HG03139 (cell line): ENCODE results near the gene ATP10D.
"Not testable (repeated sequence)": the region's sequence is repeated elsewhere in the genome, so short reads cannot be mapped to it uniquely, and the experiment has no call there.

Experiments
- ATAC-seq: cut with Tn5 transposase; IDR thresholded peaks from one replicate; pipeline ENCODE4 v1.9.1; 2021; ENCODE audit not compliant: unreplicated experiment

The ATP10D gene

DNA sequence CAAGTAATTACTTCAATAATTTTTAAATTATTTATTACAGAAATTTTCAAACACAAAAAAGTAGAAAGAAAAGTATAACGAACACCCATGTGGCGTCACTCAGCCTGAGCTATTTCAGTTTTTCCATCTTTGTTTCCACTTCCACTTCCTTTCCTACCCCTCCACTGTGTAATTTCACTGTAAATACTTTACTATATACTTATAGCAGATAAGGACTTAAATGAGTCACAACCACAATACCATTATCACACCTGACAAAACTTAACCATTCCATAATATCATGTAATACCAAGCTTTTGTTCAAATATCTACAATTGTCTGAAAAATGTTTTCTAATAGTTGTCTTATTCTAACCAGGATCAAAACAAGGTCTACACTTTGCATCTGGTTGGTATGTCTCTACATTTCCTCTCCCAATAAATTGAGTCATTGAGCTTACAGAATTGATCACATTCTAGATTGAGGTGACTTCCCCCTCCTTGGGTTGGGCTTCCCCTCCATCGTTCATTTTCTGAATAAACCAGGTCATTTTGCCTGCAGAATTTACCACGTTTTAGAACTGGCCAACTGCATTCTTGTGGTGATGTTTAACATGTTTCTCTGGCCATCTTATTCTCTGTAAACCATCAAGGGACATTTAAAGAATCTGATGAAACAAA, 48.7 kb downstream of the ATP10D start:
- ATAC-seq: no peak

DNA sequence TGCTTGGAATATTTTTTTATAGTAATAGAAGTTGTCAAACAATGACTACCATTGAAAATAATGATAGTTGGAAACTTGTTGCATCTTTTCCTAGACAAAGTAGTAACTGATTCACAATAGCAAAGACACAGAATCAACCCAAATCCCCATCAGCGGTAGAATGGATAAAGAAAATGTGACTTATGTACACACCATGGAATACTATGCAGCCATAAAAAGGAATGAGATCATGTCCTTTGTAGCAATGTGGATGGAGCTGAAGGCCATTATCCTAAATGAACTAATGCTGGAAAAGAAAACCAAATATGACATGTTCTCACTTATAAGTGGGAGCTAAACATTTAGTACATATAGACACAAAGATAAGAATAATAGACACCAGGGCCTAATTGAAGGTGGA, 49.7 kb downstream of the ATP10D start:
- no peak for ATAC-seq

GRCh38 chr4:47535567-47536147, 50.6 kb downstream of the ATP10D start:
- ATAC-seq: no peak

GRCh38 chr4:47536966-47537365, 51.9 kb downstream of the ATP10D start:
- no peak for ATAC-seq

DNA sequence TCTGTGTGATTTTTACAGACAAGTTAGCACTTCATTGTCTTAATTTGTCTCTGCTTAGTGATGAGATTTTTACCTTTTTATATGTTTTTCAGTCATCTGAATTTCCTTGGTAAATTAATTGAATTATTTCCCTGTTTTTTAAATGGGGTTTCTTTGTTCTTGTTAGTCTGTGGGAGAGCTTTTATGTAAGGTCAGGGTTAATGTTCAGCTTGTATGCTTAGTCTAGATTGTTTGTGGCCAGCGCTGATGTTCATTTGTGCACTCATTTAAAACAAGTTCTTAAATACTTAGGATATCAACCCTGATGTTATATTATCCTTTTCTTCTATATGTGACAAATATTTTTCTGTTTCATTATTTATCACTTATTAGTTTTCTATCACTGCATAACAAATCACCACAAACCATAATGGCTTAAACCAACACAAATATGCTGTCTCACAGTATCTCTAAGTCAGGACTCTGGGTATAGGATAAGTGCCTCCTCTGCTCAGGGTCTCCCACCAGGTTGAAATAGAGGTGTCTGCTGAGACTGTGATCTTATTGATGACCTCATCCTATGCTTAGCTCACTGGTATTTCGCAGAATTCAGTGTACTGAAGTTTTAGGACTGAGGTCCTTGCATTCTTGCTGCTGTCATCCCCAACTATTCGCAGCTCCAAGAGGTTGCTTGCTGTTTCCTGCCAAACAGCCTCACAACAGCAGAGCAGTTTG, 53.2 kb downstream of the ATP10D start:
- no peak for ATAC-seq

DNA sequence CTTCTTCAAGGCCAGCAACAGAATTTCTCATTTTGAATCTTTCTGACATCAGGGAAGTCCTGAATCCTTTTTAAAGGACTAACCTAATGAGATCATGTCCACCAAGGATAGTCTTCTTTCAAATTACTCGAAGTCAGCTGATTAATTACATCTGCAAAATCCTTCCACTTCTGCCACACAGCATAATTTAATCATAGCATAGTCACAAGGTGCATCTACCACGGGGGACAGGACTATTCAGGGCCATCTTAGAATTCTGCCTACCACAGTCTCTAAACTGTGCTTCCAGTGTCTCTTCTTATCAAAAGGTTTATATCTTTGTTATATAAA, 53.7 kb downstream of the ATP10D start:
- ATAC-seq: no peak

- ATAC-seq: not testable (repeated sequence)
Observed at GRCh38 chr4:47542640-47543039, 57.6 kb downstream of the ATP10D start.

- ATAC-seq: no peak
Observed at GRCh38 chr4:47543331-47543730, 58.3 kb downstream of the ATP10D start.

DNA sequence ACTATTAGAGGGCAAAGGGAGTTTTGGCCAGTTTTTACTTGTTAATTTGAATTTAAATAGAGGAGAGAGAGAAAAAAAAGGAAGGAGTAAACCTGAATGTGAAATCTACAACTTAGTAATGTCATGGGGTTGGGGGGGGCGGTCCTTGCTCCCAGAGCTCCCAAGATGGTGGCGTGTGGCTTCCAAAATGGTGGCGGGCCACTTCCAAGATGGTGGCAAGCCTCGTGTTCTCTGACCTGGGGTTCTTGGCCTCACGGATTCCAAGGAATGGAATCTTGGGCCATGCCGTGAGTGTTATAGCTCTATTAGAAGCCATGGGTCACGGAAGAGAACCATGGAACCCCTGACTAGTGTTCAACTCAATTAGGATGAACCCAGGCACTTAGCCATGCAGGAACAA, 65.3 kb downstream of the ATP10D start:
- ATAC-seq: not testable (repeated sequence)

- ATAC-seq: no peak
Observed at GRCh38 chr4:47550899-47551548, 65.9 kb downstream of the ATP10D start.

GRCh38 chr4:47551682-47552081, 66.6 kb downstream of the ATP10D start:
- ATAC-seq: no peak

- no peak for ATAC-seq
Observed at GRCh38 chr4:47553329-47554125, 68.5 kb downstream of the ATP10D start.

GRCh38 chr4:47555920-47556319, 70.8 kb downstream of the ATP10D start:
- ATAC-seq: not testable (repeated sequence)

GRCh38 chr4:47557255-47557654, 72.2 kb downstream of the ATP10D start:
- no peak for ATAC-seq

GRCh38 chr4:47560682-47561081, 75.6 kb downstream of the ATP10D start:
- no peak for ATAC-seq

- ATAC-seq: no peak
Observed at GRCh38 chr4:47561331-47561730, 76.3 kb downstream of the ATP10D start.

DNA sequence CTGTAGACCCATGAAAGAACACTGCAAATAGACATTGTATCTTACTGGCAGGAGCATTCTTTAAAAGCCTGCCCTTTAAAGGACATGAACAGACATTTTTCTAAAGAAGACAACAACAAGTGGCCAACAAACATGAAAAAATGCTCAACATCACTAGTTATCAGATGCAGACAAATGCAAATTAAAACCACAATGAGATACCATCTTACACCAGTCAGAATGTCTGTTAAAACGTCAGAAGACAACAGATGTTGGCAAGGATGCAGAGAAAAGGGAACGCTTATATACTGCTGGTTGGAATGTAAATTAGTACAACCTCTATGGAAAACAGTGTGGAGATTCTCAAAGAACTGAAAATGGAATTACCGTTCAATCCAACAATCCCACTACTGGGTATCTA, 77.2 kb downstream of the ATP10D start:
- ATAC-seq: no peak

- ATAC-seq: no peak
Observed at GRCh38 chr4:47566566-47566965, 81.5 kb downstream of the ATP10D start.

DNA sequence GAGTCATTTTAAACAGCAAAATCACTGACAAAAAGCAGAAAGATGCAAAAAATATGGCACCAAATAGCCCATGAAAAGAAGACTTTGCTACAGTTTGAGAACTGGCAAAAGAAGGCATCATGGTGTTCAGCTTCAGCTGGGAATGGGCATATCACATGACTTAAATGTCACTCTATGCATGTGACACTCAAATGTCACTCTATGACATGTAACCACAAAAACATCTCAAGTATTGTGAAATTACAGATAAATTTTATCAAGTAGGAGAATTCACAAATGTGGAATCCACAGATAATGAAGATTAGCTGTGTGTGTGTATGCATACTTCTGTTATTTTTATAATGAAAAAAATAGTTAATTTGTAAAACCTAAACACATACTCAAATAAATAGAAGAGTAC, 81.9 kb downstream of the ATP10D start:
- ATAC-seq: no peak

DNA sequence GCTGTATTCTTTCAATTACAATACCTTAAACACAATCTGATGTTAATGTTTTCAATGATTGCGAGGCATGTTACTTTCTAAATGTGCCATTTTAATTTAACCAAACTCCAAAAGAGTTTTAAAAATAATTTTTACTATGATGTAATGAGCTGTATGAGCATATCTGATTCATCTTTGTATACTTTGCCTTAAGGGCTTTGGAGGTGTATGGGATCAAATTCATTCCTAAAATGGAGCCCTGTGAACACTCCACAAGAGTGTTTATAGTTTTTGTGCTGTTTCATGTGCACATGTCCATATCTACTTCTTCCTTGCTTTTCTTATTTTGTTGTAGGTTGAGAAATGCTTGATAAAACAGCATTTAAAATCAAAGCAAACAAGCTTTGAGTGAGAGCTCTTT, 82.4 kb downstream of the ATP10D start:
- ATAC-seq: no peak

DNA sequence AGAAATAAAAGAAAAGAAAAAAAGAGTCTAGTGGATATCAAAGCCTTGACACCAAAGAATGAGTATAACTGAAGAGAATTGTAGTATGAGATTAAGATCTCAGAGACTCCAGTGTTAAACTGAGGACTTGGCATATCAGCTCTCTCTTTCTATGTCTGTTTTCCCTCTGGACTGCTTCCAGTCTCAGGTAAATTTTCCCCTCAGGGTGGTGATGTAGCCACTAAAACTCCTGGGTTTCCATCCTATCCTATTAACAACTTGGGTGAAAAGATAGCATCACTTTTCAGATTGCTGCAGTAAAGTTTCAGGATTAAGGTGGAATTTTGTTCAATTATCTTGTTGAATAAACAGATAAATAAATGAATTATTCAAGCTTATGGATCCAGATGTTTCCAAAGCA, 85.7 kb downstream of the ATP10D start:
- ATAC-seq: no peak
